ENCODE results near the gene TBC1D25. TPM values are rescaled to one million over a fixed set of nuclear protein-coding genes. Genes with fewer than 3 reads are reported as not detected.

Gene TBC1D25
- polyA plus RNA-seq, 1 of the 3 experiments (the other 2 are of a cell fraction): 18.4 TPM

- TF ChIP-seq CTCF (IDR thresholded peaks at IDR 0.05) (no peak), RCOR1 (IDR thresholded peaks at IDR 0.05; ENCODE audit: low read length) (no peak), RXRA (IDR thresholded peaks at IDR 0.05; ENCODE audit: borderline replicate concordance, low read depth) (no peak), USF2 (IDR thresholded peaks at IDR 0.05; ENCODE audit: borderline replicate concordance, low read depth, low read length) (no peak), FOXM1 (IDR thresholded peaks at IDR 0.05; ENCODE audit: low read depth) (no peak), EZH2phosphoT487 (IDR thresholded peaks at IDR 0.05; ENCODE audit: borderline replicate concordance, low read depth) (no peak), SMC3 (IDR thresholded peaks at IDR 0.05; ENCODE audit: low read depth, low read length) (no peak), TEAD4 (IDR thresholded peaks at IDR 0.05; ENCODE audit: borderline replicate concordance, insufficient read depth) (no peak), REST (IDR thresholded peaks at IDR 0.05; ENCODE audit: low read depth, low read length) (no peak), NFIC (IDR thresholded peaks at IDR 0.05; ENCODE audit: borderline replicate concordance) (0 out of 2 replicates have a peak, but pooled peaks have one; percentile 39), MEF2A (IDR thresholded peaks at IDR 0.05; ENCODE audit: borderline replicate concordance, low read depth) (no peak), MXI1 (IDR thresholded peaks at IDR 0.05; ENCODE audit: low read depth, low read length) (peak; percentile 43), RFX5 (IDR thresholded peaks at IDR 0.05; ENCODE audit: low read length) (no peak), JUND (IDR thresholded peaks at IDR 0.05) (no peak)
- TF ChIP-seq, protein P1, sequence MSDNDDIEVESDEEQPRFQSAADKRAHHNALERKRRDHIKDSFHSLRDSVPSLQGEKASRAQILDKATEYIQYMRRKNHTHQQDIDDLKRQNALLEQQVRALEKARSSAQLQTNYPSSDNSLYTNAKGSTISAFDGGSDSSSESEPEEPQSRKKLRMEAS (IDR thresholded peaks at IDR 0.05; ENCODE audit: low read depth): no peak
These were observed 58.1 kb downstream of the TBC1D25 start, which contains the start of gene WDR13 (continued) for GRCh38 chrX:48597353-48598264.
